HL-60 (cell line): ENCODE results near the gene VSTM2B.

Experiments used
- CTCF ChIP-seq: IDR thresholded peaks from one replicate; pipeline ENCODE4 v1.5.1; 2011; ENCODE audit warnings: low read length, control low read depth, inconsistent platforms; ENCODE audit not compliant: insufficient read depth
- GABPA ChIP-seq: IDR thresholded peaks from 2 replicates; pipeline ENCODE4 v1.6.1; 2012; ENCODE audit warnings: low read depth
- POLR2AphosphoS5 ChIP-seq: IDR thresholded peaks from 2 replicates; pipeline ENCODE4 v1.6.1; 2012; ENCODE audit warnings: low read depth
- SPI1 ChIP-seq: IDR thresholded peaks from 2 replicates; pipeline ENCODE4 v1.6.1; 2012; ENCODE audit warnings: low read depth, mild to moderate bottlenecking, borderline replicate concordance
- TF ChIP-seq, protein P1 (sequence below): IDR thresholded peaks from 2 replicates; pipeline ENCODE4 v1.6.1; 2012; ENCODE audit warnings: low read depth; ENCODE audit not compliant: insufficient replicate concordance

DNA sequence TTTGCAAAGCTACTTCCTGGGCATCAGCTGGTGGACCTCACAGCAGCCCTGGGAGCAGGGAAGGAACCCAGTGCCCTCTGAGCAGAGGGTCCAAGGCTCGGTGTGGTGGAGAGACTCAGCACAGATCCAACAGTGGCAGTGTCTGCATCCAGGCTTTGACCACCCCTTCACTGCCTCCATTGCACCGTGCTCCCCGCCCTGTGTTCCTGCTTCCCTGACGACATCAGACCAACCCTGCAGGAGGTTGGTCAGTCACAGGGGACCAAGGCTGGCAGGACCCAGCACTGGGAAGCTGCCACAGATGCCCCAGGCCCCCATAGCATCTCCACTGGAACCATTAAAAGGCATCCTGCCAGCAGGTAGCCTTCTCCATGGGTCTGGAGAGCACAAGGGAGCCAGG is 7.8 kb upstream of the VSTM2B start:
- no peak for TF ChIP-seq CTCF
- TF ChIP-seq POLR2AphosphoS5 = no peak
- TF ChIP-seq, protein P1, sequence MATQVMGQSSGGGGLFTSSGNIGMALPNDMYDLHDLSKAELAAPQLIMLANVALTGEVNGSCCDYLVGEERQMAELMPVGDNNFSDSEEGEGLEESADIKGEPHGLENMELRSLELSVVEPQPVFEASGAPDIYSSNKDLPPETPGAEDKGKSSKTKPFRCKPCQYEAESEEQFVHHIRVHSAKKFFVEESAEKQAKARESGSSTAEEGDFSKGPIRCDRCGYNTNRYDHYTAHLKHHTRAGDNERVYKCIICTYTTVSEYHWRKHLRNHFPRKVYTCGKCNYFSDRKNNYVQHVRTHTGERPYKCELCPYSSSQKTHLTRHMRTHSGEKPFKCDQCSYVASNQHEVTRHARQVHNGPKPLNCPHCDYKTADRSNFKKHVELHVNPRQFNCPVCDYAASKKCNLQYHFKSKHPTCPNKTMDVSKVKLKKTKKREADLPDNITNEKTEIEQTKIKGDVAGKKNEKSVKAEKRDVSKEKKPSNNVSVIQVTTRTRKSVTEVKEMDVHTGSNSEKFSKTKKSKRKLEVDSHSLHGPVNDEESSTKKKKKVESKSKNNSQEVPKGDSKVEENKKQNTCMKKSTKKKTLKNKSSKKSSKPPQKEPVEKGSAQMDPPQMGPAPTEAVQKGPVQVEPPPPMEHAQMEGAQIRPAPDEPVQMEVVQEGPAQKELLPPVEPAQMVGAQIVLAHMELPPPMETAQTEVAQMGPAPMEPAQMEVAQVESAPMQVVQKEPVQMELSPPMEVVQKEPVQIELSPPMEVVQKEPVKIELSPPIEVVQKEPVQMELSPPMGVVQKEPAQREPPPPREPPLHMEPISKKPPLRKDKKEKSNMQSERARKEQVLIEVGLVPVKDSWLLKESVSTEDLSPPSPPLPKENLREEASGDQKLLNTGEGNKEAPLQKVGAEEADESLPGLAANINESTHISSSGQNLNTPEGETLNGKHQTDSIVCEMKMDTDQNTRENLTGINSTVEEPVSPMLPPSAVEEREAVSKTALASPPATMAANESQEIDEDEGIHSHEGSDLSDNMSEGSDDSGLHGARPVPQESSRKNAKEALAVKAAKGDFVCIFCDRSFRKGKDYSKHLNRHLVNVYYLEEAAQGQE = no peak
- TF ChIP-seq SPI1 = no peak
- TF ChIP-seq GABPA = no peak
